Activated CD8-positive, alpha-beta T cell treated with anti-CD3 and anti-CD28 coated beads for 36 hours (primary cell): ENCODE measurements around the gene LRMDA. TPM values are rescaled to one million over a fixed set of nuclear protein-coding genes. Genes with fewer than 3 reads are reported as not detected.

Source experiments
- ATAC-seq: fragments of 200-7000 bp; cut with Tn5 transposase; one replicate; pipeline ENCODE4 v1.10.0; 2021; ENCODE audit warnings: mild to moderate bottlenecking, moderate library complexity
- CTCF ChIA-PET: fragments of 350-600 bp; sonication (Branson Sonifier 250); formaldehyde crosslinking; loops from one replicate; lab custom pipeline; 2021; ENCODE audit warnings: antibody characterized with exemption; lab: Charles Lee
- POLR2A ChIA-PET: fragments of 350-600 bp; sonication (Branson Sonifier 250); formaldehyde crosslinking; loops from one replicate; lab custom pipeline; 2021; ENCODE audit warnings: antibody characterized with exemption; lab: Charles Lee
- DNase-seq: peaks from one replicate; pipeline ENCODE4 v3.0.0-alpha.2; 2020
- H3K27ac Mint-ChIP-seq: one replicate; pipeline ENCODE4 v1.8.0; 2021; ENCODE audit warnings: mild to moderate bottlenecking, mixed read lengths
- H3K27me3 Mint-ChIP-seq: one replicate; pipeline ENCODE4 v1.8.0; 2021; ENCODE audit warnings: mixed read lengths
- H3K36me3 Mint-ChIP-seq: one replicate; pipeline ENCODE4 v1.8.0; 2021; ENCODE audit warnings: low read depth, mixed read lengths
- H3K4me1 Mint-ChIP-seq: one replicate; pipeline ENCODE4 v1.8.0; 2021; ENCODE audit warnings: low read depth, mixed read lengths
- H3K4me3 Mint-ChIP-seq: one replicate; pipeline ENCODE4 v1.8.0; 2021; ENCODE audit warnings: mild to moderate bottlenecking, moderate library complexity, mixed read lengths
- H3K9me3 Mint-ChIP-seq: one replicate; pipeline ENCODE4 v1.8.0; 2021; ENCODE audit warnings: mixed read lengths
- CTCF ChIP-seq: fragments of 200-600 bp; IDR thresholded peaks from one replicate; pipeline ENCODE4 v1.8.0; 2022; ENCODE audit warnings: antibody characterized with exemption, mild to moderate bottlenecking
- intact Hi-C: fragments of 100-400 bp; cut with micrococcal nuclease; formaldehyde crosslinking; loops from one replicate; pipeline ENCODE4 v1.10.0; 2022
- total RNA-seq, 2 experiments: library from RNA; stranded (reverse); gene quantifications; one replicate each; pipeline ENCODE4 v1.2.3, GENCODE V29; 2021

Gene LRMDA
- total RNA-seq, 2 experiments from 2014 or later: not detected

GRCh38 chr10:76456197-76456596, 1024.8 kb downstream of the LRMDA start:
- intact Hi-C loops: no loop called here
- no peaks in the 10 kb centered on the region for H3K4me1 Mint-ChIP-seq
- no peak overlapping the region for H3K4me3 Mint-ChIP-seq
- TF ChIP-seq CTCF: no peak
- no peak overlapping the region for H3K27ac Mint-ChIP-seq
- no peak for ATAC-seq
- no peak for DNase-seq
- no peaks in the 10 kb centered on the region for H3K27me3 Mint-ChIP-seq
- no peaks in the 10 kb centered on the region for H3K36me3 Mint-ChIP-seq
- POLR2A ChIA-PET: no interaction called here
- CTCF ChIA-PET: no interaction called here
- no peaks in the 10 kb centered on the region for H3K9me3 Mint-ChIP-seq

GRCh38 chr10:76459016-76459730, 1027.7 kb downstream of the LRMDA start:
- Mint-ChIP-seq H3K4me3 (no peak overlapping the region), H3K9me3 (no peaks in the 10 kb centered on the region), H3K27ac (no peak overlapping the region), H3K4me1 (no peaks in the 10 kb centered on the region), H3K27me3 (no peaks in the 10 kb centered on the region), H3K36me3 (no peaks in the 10 kb centered on the region)
- ATAC-seq (no peak), DNase-seq (no peak)
- ChIA-PET POLR2A (no interaction called here), CTCF (no interaction called here)
- TF ChIP-seq CTCF: no peak
- intact Hi-C loops: no loop called here

GRCh38 chr10:76461024-76461423, 1029.6 kb downstream of the LRMDA start:
- no peak for DNase-seq
- H3K27ac Mint-ChIP-seq: no peak overlapping the region
- TF ChIP-seq CTCF: no peak
- H3K36me3 Mint-ChIP-seq: no peaks in the 10 kb centered on the region
- POLR2A ChIA-PET: no interaction called here
- CTCF ChIA-PET: no interaction called here
- H3K4me1 Mint-ChIP-seq: no peaks in the 10 kb centered on the region
- no peak for ATAC-seq
- no peaks in the 10 kb centered on the region for H3K27me3 Mint-ChIP-seq
- H3K9me3 Mint-ChIP-seq: no peaks in the 10 kb centered on the region
- H3K4me3 Mint-ChIP-seq: no peak overlapping the region
- intact Hi-C loops: no loop called here

- ATAC-seq: no peak
- Mint-ChIP-seq H3K4me3 (no peak overlapping the region), H3K36me3 (no peaks in the 10 kb centered on the region), H3K4me1 (no peaks in the 10 kb centered on the region), H3K27me3 (no peaks in the 10 kb centered on the region), H3K27ac (no peak overlapping the region), H3K9me3 (no peaks in the 10 kb centered on the region)
- no peak for TF ChIP-seq CTCF
- intact Hi-C loops: no loop called here
- CTCF ChIA-PET: no interaction called here
- POLR2A ChIA-PET: no interaction called here
- no peak for DNase-seq
Measured at GRCh38 chr10:76463111-76463510, 1031.7 kb downstream of the LRMDA start.

- POLR2A ChIA-PET: no interaction called here
- Mint-ChIP-seq H3K27ac (no peak overlapping the region), H3K36me3 (no peaks in the 10 kb centered on the region), H3K27me3 (no peaks in the 10 kb centered on the region), H3K4me1 (no peaks in the 10 kb centered on the region), H3K9me3 (no peaks in the 10 kb centered on the region), H3K4me3 (no peak overlapping the region)
- ATAC-seq (no peak), DNase-seq (no peak)
- no peak for TF ChIP-seq CTCF
- CTCF ChIA-PET: no interaction called here
- intact Hi-C loops: no loop called here
Measured at GRCh38 chr10:76466836-76467503, 1035.5 kb downstream of the LRMDA start.
